CD4-positive, alpha-beta T cell treated with Interleukin-4 for 4 hours (primary cell): ENCODE data around the gene DYNLT2.
"Not testable (repeated sequence)": the region's sequence is repeated elsewhere in the genome, so short reads cannot be mapped to it uniquely, and the experiment has no call there.

Experiments used
- DNase-seq: peaks from one replicate; pipeline ENCODE4 v3.0.0-alpha.2; 2020

The DYNLT2 gene

GRCh38 chr6:169726963-169727362 lies 24.4 kb downstream of the DYNLT2 start:
- no peak for DNase-seq

GRCh38 chr6:169726049-169726400 lies 25.3 kb downstream of the DYNLT2 start:
- no peak for DNase-seq

GRCh38 chr6:169725125-169726048 lies 26.0 kb downstream of the DYNLT2 start:
- no peak for DNase-seq

DNA sequence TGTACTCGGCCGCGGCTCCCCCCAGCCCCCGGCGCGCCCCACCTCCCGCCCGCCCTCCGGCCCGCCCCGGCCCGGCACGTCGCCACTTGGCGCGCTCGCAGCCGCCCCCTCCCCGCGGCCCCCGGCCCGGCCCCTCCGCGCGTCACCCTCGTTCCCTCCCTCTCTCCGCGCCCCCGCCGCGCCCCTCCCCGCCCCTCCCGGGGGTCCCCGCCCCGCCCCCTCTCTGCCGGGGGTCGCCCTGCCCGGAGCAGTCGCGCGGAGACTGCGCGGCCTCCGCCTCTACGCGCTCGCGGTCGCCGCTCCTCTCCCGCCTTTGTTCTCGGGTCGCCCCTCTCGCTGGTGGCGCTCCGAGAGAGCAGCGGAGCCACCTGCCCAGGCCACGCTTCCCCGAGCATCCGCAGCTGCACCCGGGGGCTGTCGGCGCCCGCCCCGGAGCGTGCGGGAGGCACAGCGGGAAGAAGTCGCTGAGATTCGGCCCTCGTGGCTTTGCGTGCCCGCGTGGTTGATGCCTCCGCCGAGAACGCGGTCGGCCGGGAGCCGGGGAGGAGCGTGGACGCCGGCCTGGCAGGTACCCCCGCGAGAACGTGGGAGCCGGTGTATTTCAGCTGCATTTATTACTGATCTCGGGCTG lies 26.8 kb downstream of the DYNLT2 start, which contains the start of gene PHF10:
Gene PHF10, minus strand, starts transcription at position 7 of the 631 bp plus-strand sequence. CDS start 569 bp downstream, outside the sequence.
- DNase-seq, result peak; percentile 61

GRCh38 chr6:169723991-169724493 lies 27.3 kb downstream of the DYNLT2 start:
- DNase-seq, result peak; percentile 14

DNA sequence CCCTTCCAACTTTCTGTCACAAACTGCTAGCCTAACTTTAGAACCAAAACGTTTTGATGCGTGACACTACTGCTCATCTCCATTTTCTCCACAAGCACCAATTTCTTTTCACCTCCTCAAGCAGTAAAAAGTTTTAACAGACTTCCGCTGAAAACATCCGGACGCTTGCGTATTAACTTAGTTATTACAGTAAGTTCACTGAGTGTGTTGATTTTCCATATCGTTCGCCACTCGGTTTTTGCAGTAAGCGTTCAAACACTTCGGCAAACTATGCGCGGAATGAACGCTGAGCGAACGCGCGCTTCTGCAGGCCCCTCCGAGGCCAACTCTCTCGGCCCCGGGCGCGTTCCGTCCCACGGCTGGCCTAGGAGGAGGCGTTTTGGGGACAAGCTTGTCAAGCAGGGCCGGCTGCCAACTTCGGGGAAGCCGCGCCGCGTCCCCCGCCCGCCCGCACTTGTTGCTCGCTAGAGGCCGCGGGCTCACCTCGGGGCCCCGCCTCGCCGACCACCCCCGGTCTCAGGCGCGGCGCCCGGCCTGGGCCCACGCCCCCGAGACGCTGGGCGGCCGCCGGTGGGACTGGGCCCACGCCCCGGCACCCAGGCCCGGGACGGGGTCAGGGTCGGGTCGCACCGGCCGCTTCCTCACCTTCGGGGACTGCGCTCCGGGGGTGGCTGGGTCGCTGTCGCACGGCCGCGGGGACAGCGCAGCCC lies 28.0 kb downstream of the DYNLT2 start:
- DNase-seq, result peak; percentile 61

DNA sequence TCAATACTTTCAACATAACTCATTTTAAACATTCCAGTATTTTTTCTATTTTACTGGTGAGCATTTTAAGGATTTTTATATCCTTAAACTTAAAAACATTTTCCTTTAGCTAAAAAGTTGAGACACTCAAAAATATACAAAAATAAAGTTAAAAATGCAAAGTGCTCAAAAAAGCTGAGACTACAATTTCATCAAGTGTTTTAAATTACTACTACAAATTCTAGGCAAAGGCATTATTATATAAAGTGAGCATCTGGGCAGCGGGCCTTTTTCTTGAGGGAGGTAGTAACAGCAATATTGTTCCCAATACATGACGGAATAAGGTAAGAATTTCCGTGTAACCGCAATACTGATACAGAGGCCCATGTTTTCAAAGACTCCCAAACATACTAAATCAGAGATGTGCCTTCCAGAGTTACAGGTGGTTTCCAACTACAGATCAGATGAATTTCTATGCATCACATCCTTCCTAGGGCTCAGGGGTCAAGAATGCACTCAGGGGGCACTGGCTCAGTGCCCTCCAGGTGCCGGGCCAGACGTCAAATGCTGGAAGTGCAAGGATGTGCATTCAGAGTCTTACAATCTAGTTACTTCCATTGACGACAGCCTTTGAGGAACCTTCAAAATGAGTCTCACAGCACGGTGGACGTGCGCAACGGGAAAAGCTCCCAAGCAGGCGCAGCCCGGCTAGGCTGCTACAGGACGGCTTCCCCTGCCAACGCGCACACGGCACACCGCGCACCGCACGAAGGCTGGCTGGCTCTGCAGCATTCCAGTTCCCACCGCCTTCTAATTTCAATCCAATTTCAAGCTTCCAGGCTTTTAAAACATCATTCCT lies 28.8 kb downstream of the DYNLT2 start:
- peak; percentile 22 for DNase-seq

DNA sequence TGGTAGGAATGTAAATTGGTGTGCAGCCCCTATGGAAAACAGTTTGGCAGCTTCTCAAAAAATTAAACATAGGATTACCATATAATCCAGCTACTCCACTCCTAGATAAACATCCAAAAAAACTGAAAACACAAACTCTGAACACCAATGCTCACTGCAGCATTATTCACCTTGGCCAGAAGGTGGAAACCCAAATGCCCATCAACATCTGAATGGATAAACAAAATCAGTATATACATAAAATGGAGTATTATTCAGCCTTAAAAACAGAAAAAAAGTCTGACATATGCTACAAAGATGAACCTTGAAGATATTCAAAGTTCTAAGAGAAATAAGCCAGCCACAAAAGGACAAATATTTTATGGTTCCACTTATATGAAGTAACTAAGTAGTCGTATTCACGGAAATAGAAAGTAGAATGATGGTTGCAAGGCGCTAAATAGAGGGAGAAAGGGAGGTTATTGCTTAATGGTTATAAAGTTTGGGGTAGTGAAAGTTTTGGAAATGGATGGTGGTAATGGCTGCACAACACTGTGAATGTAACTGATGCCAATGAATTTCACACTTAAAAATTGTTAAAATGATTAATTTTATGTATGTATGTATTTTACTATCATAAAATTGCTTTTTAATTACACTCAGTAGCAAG lies 31.0 kb downstream of the DYNLT2 start:
- DNase-seq, result no peak

GRCh38 chr6:169719117-169719516 lies 32.3 kb downstream of the DYNLT2 start:
- no peak for DNase-seq

DNA sequence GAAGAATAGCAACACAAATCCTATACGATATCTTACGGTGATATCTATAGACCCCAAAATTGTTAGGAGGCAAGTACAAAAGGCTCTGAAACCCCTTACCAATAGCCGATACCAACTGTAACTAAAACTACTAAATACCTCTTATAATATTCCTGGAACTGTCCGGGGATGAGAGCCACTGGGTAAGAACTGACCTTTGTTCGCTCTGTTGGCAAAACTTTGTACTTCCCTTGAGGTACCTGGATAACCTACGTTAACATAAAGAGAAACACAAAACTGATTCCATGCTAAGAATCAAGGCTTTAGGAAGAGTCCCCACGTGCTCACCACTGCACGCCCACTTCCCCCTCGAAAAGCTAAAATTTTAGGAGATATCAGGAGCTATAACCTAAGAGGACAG lies 36.8 kb downstream of the DYNLT2 start:
- DNase-seq, result no peak

- no peak for DNase-seq
Measured at GRCh38 chr6:169714178-169714577, 37.2 kb downstream of the DYNLT2 start.

DNA sequence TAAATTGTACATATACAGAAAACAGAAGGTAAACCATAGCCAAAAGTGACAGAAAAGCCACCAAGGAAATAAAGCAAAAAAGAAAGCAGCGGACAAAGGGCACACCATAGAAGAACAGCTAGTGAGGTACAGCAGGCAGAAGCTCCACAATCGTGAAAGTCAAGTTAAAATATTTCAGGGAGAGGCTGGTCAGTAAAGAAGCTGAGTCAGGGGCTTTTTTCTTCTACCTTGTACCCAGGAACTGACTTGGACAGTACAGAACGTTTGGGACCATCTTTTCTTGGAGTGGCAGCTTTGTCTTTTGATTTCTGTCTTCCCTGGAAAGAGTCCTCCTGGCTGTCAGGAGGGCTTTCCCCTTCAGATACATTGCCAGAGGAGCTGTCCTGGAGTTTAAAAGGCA lies 41.4 kb downstream of the DYNLT2 start:
- no peak for DNase-seq

DNA sequence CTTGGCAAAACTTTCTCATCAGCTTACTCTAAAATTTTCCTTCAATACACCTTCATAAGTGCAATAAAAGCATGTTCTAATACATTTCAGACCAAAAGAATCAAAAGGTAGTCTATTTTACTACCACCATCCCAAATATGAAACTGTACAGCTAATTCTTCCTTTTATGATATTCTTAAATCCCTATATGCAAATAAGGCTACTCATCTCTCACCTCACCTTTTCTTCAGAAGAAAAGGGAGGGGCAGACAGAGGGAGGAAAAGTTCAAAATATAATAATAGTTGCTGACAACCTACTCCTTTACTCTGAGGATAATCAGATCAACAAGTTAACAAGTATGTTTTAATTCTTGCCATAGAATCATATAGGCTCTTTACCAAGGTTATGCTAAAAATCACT lies 42.1 kb downstream of the DYNLT2 start:
- no peak for DNase-seq

GRCh38 chr6:169707772-169708171 lies 43.6 kb downstream of the DYNLT2 start:
- DNase-seq, result no peak

DNA sequence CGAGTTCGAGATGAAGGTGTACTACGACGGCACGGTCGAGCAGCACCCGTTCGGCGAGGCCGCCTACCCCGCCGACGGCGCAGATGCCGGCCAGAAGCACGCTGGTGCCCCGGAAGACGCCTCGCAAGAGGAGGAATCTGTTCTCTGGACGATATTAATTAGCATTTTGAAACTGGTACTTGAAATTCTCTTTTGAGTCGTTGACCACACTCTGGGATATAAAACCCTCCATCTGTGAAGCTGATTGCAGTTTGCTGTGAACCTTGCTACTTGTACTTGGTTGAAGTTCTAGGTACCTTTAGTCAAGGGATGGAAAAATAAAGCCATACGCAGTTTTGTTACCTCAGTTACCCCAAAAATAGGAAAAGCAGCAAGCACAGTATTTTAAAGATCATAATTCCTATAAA lies 48.5 kb downstream of the DYNLT2 start:
- DNase-seq, result no peak

DNA sequence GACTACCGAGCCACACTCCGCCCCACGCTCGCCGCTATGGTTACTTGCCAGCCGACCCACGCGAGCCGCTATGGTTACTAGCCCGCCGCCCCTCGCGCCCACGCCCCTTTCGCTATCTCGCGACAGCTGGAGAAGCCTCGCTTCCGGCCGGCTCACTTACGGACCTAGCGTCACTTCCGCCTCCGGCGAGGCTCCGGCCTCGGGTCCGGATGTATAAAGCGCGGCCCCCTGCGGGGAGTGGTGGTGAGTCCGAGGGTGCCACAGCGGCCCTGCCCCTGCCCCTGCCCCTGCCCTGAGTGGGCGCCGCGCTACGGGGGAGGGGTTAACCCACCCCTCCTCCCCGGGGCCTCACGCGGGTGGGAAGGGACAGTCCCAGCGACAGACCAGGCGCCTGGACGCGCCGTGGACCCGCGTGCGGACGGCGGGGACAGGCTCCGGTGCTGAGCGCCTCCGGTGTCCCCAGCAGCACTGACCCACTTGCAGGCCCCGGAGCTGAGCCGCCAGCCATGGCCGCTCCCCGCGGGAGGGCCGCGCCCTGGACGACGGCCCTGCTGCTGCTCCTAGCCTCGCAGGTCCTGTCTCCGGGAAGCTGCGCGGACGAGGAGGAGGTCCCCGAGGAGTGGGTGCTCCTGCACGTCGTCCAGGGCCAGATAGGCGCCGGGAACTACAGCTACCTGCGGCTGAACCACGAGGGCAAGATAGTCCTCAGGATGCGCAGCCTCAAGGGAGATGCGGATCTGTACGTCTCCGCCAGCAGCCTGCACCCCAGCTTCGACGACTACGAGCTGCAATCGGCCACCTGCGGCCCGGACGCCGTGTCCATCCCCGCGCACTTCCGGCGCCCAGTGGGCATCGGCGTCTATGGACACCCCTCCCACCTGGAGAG lies 49.2 kb downstream of the DYNLT2 start, which contains the start of the genes C6orf120 and WDR27:
Gene C6orf120, plus strand, starts transcription at position 173 of the 886 bp plus-strand sequence. Its CDS starts 334 bp downstream, at position 507.
Gene WDR27, minus strand, starts transcription at position 76 of the 886 bp plus-strand sequence. CDS start 13,024 bp downstream, outside the sequence.
- DNase-seq, result peak; percentile 97

- no peak for DNase-seq
Measured at GRCh38 chr6:169701311-169701953, 49.9 kb downstream of the DYNLT2 start.

GRCh38 chr6:169700296-169700695 lies 51.1 kb downstream of the DYNLT2 start:
- DNase-seq, result no peak

DNA sequence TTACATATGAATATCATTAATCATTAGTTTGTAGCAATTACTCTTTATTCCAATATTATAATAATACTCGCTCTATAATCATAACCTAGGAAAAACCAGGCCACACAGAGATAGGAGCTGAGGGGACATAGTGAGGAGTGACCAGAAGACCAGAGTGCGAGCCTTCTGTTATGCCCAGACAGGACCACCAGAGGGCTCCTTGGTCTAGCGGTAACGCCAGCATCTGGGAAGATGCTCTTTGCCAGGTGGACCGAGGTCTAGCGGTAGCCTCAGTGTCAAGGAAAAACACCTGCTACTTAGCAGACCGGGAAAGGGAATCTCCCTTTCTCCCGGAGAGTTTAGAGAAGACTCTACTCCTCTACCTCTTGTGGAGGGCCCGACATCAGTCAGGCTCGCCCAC lies 54.3 kb downstream of the DYNLT2 start:
- not testable (repeated sequence) for DNase-seq

DNA sequence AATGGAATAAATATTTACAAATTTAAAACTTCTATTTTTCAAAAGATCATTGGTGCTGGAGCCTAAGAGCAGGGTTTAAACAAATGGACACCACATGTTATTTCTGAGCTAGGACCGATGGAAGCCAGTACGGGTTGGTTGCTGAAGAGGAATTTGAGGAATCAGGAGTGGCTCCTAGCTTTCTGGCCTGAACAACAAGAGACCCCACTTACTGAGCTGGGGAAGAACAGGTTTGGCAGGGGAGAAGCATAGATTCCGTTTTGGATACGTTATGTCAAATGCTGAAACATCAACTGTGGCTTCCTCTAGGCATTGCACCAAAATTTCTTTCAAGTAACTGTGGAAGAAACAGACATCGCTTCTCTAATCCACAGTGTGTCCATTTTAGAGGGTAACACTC lies 56.2 kb downstream of the DYNLT2 start:
- DNase-seq, result no peak
